Amniotic stem cell (primary cell): ENCODE results near the gene RTF1.
"Not testable (repeated sequence)": the region's sequence is repeated elsewhere in the genome, so short reads cannot be mapped to it uniquely, and the experiment has no call there.

Source experiments
- DNase-seq: peaks from one replicate; lab custom pipeline; 2025; lab: John Stamatoyannopoulos, UW

The RTF1 gene

DNA sequence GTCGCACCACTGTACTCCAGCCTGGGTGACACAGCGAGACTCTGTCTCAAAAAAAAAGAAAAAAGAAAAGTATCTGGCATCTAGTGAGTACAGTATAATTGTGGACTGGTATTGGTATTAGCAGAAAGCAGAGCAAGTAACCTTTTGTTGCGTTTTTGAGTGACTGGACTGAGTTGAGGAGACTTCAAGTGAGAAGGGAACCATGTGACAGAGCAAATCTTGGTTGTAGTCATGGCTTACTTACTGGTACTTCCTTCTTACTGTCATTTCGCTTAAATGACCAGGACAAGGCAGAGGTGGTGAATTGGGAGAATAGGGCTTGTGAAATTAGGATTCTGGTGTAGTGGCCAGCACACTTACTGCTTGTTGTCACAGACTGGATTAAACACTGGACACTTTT, 20.6 kb downstream of the RTF1 start:
- DNase-seq: no peak

DNA sequence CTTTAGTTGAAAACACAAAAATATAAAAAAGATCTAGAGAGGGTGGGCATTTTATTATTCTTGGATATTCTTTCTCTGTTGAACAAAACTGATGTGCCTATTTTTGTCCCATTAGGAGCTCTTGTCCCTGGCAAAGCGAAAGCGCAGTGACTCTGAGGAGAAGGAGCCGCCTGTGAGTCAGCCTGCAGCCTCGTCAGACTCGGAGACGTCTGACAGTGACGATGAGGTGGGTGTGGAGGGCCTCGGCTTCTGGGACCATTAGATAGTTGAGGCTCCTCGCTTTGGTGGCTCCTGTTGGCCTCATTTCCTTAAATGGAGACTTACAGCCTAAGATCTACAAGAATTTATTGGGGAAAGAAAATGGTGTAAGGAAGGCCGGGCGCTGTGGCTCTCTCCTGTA, 21.3 kb downstream of the RTF1 start:
- DNase-seq: no peak

DNA sequence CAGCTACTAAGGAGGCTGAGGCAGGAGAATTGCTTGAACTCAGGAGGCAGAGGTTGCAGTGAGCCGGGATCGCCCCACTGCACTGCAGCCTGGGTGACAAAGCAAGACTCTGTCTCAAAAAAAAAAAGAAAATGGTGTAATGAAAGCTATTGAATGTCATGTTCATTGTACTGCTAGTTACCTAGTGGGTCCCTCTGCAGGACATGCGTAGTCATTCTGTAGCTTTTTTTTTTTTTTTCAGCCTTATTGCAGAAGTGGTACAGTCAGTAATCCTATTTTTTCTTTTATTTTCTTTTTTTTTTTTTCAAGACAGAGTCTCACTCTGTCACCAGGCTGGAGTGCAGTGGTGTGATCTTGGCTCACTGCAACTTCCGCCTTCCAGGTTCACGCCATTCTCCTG, 21.9 kb downstream of the RTF1 start:
- DNase-seq: not testable (repeated sequence)

DNA sequence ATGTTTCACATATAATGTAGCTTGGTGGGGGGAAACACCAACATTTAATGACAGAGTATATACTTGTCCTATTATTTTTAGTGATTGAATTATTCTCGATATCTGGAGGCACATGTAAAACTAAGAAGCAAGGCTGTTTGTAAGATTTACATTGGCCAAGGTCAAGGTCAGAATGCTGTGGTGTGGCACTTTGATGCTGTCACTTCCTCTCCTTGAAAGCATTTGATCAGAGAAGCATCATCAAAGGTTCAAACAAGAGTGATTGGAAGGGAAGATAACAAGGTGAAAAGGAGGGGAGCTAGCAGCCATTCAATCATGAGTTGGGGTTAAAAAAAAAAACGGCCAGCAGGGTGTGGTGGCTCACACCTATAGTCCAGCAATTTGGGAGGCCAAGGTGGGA, 26.4 kb downstream of the RTF1 start:
- no peak for DNase-seq

DNA sequence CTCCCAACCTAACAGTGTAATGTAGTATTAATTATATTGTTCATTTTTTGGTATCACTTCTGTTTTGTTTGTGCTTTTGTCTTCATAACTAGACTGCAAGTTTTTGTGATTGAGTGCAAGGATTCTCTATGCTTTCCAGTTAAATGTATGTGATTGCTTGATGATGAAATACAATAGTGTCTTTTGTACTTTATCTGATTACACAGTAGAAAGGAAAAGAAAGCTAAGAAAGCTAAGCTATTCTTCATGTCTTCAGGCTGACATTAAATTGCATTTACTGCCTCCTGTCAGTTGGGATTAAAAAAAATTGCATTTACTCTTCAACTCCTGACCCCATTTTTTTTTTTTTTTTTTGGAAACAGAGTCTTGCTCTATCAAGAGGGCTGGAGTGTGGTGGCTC, 28.5 kb downstream of the RTF1 start:
- DNase-seq: no peak

DNA sequence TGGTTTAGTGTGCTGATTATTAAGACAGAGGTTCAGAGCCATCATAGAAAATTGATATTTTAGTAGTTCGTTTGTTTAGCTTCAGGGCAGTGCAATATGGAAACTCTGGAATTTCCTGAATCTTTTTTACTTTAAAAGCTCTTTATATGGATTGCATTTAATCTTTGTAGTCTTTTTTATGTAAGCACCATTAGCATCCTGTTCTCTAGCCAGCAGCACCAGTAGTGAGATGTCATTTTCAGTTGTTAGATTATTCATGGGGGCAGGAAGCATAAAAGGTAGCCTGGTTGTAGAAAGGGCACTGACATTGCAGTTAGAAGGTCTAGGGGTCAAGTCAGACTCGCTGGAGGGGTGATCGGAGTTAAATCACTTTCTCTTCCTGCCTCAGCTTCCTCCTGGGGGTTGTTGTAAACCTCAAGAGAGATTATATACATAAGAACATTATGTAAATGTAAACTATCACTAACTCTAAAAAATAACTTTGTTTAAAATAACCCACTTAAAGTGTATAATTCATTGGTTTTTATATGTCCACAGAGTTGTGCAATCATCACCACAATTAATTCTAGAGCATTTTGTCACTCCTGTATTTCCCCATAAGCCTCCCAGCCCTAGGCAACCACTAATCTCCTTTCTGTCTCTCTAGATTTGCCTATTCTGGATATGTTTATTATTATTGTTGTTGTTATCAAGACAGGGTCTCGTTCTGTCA, 45.3 kb downstream of the RTF1 start:
- no peak for DNase-seq

DNA sequence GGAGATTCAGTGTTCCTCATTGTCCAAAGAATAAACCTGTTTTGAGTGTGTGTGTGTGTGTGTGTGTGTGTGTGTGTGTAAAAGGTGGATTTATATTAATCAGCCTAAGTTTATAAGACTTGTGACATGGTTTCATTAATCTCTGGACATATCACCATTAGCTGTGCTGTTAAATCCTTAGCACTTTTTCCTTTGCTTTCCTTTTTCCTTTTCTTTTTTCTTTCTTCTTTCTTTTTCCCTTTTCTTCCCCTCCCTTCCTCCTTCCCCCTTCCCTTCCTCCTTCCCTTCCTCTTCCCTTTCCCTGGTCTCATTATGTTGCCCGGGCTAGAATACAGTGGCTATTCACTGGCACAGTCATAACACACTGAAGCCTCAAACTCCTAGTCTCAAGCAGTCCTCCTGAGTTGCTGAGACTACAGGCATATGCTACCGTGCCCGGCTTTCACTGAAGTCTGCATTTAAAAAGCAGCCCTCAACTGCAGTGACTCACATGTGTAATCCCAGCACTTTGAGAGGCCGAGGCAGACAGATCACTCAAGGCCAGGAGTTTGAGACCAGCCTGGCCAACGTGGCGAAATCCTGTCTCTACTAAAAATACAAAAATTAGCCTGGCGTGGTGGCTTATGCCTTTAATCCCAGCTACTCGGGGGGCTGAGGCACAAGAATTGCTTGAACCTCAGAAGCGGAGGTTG, 48.1 kb downstream of the RTF1 start:
- DNase-seq: no peak

DNA sequence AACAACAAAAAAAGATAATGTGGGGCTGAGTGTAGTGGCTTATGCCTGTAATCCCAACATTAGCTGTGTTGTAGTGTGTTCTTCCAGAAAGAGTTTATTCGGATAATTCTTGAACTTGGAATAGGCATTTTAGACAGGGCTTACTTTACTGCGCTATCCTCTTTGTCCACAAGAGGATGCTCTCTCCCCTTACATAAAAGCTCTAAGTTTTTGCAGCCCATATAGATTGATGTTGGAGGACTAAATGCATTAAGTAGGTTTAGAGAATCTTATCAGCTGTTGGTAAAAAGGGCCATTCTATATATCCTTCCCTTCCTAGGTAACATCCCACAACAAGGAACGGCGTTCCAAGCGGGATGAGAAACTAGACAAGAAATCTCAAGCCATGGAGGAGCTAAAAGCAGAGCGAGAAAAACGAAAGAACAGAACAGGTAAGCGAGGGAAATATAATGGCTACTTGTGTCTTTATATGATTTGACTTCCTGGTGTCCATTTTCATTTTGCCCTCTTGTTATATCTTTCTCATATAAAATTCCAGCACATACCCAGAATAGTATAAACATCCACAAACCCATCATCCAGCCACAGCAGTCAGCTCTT, 49.0 kb downstream of the RTF1 start:
- DNase-seq: no peak

DNA sequence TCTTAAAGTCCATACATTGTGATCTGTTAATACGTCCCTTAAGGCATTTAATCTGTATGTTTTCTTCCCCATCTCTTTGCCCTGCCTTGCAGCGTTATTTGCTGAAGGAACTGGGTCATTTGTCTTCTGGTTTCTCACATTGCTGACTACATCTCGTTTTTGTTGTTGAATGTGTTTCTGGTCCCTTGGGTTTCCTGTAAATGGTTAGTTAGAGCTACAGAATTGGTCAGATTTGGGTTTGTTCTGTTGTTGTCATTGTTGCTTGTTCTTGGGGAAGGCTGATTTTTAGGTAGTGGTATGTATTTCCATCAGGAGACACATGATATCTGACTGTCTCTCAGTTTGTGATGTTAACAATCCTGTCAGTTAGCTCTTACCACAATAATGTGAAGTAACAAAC, 49.8 kb downstream of the RTF1 start:
- DNase-seq: no peak

DNA sequence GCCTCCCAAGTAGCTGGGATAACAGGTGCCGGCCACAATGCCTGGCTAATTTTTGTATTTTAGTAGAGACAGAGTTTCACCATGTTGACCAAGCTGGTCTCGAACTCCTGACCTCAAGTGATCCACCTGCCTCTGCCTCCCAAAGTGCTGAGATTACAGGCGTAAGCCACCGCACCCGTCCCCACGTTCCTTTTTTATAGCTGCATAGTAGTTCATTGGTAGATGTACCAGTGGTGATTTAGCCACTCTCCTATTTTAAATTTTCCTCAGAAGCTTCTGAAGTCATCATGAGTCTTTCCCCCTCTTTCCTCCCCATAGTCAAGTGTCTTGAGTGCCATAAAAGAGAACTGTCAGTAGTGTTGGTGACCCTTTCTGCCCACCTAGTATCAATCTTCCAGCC, 52.7 kb downstream of the RTF1 start:
- DNase-seq: not testable (repeated sequence)

DNA sequence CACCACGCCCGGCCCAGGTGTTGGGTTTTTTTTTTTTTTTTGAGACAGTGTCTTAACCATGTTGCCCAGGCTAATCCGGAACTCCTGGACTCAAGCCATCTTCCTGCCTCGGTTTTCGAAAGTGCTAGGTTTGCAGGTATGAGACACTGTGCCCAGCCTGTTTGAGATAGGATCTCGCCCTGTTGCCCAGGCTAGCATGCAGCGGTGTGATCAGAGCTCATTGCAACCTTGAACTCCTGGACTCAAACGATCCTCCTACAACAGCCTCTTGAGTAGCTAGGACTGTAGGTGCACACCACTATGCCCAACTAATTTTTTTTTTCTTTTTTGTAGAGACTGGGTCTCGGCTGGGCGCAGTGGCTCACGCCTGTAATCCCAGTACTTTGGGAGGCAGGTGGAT, 56.5 kb downstream of the RTF1 start:
- no peak for DNase-seq

DNA sequence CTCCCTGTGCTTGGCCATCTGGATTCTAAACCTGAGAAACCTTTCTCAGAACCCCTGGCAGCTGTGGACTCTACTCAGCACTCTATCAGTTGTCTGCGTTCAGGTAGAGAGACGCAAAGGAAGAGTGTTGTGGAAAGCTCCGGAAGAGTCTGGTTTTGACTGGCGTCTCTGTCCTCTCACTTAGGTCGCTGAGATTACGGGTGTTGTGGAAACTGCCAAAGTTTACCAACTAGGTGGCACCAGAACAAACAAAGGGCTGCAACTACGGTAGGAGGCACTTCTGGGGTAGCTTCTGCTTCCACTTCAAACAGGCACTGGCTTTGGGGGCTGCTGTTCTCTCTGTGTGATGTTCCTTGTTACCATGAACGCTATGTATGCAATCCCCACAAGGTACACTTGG, 57.5 kb downstream of the RTF1 start:
- no peak for DNase-seq

DNA sequence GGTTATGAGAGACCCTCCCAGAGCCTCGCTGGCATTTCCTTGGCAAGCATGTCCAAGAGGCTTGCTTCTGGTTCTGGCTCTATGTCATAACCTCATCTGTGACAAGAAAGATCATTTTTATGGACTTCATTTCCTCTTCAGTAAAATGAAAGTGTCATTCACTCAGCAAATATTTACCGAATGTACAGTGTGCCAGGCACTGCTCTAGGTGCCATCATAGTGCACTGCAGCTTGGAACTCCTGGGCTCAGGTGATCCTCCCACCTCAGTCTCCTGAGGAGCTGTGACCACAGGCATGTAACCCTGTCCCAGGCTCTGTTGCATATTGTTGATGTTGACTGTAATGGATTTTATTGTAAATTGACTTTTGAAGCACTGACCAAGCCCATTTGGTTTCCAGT, 58.0 kb downstream of the RTF1 start:
- no peak for DNase-seq

DNA sequence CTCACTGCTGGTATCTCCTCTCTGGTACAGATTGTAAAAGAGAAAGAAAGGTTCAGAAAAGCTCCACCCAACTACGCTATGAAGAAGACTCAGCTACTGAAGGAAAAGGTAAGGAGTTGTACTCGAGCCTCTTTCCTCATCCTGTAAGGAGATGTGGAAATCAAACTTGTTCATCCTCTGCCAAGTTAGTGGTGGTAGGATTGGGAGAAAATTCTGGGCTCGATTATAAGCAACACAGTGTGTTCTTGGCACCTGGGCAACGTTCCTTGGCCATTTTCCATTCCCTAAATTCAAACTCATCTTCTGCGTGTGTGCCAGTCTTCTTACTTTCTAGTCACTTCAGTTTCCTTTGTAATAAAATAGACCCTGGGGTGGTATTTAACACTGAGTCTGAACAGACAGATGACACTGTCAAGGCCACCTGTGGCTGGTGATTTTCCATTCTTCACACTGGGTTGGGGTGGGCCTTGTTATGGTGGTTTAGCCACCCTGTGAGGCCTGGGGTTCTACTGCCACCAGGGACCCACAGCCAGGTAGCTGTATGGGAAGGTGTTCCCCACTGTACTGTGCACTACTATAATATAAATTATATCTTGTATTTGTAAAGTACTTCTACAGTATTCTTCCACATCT, 59.6 kb downstream of the RTF1 start:
- DNase-seq: no peak

DNA sequence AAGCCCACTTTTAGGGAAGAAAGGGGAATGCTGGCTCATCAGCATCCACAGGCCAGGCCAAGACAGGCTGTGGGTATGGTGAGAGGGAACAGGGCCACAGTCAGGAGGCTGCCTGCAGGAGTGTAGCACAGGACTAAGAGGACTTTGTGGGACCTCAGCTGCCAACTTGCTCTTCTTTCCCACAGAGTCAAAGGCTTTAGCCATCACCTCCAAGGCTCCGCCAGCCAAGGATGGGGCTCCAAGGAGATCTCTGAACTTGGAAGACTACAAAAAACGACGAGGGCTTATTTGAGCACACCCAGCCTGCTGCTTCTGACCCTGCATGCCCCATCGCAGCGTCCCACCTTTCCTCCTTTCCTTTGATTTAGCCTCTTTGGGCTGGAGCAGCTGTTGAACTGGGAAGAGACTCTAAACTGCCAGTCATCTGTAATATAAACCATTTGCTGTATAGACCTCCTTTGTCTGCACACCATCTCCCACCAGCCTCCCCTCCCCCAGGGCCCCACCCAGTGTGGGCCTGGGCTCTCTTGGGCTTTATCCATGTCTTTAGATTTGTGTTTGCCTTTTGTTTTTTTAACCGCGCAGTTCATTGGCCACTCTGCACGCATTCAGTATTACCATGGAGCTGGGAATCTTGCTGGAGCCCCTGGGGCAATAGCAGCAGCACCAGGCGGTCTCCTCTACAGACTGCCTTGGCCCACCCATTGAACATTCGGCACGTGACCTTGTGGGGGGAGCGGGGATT, 63.7 kb downstream of the RTF1 start:
- DNase-seq: no peak

DNA sequence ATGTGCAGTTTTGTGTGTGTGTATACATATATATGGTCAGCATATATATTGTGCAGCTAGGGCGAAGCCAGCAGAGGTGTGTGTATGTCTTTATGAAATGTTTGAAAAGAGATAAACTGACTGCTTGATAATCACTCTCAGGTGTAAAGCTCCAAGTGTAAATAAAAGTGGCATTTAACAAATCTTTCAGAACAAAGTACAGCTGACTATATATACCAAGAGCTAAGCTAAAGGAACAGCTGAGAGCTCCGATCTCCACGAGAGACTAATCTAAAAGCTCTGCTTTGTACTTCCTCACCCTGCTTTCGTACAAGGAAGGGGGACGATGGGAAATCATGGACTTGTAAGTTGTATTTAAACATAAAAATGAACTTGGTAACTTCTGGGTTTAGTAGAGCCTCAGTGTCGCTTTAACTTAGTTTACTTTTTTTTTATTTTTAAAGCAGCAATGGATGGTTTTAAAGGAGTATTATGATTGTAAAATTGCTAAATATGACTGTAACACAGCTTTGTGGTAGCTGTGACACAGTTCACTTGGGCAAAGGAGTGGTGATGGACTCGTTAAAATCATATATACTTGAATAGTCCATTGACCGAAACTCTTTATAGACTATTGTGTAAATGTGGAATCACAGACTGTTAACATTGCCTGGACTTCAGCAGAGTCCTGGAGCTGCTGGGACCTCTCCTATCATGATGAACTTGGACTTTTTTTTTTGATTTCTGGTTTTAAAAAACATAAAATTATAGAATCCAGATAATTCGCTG, 65.4 kb downstream of the RTF1 start:
- no peak for DNase-seq

DNA sequence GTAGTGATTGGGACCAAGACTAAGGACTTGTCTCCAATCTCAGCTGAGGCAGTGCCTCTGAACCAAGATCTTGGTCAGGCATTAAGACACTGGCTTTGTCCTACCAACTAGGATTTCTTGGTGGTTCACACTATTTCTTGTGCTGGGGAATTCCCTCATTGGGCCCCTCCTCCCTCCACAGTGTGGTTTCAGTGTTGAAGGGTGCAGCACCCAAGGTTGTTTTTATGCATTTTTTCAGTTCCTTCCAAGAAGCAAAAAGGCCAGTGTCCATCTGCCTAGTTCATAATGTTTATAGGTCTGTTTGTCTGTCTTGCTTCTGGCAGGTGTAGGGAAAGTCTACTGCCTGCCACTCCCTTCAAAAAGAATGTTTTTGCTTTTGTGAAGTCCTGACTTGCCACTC, 66.2 kb downstream of the RTF1 start:
- no peak for DNase-seq

DNA sequence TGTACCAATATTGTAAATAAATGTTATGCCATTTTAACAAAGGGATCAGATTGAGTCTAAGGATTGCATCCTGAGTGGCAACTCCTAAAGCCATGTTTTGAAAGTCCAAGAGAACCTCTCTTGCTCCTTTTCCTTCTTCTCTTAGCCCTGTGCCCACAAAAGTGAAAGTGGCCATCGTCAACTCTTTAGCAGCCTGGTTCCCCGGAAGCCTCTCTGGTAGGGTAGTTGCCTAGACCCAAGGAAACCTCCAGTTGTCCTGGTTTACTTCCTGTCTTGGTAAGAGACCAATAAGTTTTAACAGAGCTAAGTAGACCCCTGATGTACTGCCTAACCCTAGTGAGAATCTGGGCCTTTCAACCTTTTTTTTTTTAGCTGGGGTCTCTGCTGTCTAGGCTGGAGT, 66.6 kb downstream of the RTF1 start:
- DNase-seq: no peak

DNA sequence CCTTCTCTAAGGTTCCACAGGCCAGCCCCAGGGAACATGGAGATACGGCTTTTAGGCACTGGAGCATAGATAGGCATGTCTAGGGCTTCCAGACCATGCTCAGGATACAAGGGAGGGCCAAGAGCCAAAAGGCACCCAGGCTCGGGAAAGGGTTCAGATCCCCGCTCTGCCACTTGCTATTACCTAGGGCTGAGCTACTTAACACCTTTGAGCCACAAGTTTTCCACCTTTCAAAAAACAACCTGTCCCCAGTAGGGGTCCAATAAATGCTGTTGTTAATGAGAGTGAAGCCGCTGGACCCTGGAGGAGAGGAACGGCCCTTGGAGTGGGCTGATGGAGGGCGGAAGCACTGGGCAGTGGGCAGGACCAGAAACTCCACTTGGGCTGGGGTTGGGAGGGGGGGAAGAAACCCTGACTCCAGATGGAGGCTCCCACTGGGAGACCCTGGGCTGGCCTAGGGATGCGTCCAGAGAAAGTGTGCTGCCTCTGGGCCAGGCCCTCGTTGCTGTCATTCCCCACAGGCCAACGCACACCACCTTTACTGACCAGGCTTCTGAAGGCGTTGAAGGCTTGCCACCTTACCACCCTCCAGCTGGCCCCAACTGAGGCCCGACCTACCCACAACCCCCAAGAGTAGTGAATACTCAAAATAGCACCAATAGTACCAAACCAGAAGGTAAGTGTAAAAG, 68.2 kb downstream of the RTF1 start:
- no peak for DNase-seq

DNA sequence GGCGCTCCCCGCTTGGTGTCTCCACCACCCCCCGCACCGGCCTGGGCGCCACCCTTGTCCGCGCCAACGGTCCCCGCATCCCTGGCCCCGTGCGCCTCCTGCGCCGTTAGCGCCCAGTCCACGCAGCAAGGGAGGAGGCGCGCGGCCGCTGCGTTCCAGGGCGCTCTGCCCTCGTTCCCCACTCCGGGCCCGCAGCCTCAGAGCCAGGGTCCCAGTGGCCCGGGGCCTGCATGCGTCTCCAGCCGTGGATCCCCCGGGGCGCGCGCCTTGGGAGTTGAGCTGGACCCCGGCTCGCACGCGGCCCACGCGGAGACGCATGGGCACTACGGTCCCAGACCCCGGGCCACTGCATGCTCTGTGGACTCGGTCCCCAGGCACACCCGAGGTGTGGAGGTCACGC, 69.4 kb downstream of the RTF1 start:
- no peak for DNase-seq

DNA sequence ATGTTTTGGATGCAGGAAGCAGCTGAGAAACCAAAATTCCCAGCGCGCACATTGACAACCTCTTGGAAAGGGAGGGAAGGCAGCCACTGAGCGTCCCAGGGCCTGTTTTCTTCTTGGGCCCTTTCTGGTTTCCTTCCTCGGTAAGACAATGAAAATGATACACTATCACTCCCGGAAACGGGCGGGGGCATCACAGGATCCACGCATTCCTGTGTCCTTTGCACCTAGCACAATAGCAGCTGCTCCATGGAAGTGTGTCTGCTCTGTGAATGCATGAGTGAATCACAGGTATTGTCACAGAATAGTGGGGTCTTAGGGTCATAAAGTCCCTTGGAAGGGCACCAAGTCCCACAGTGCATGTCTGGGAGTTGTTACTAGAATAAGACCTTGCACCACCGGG, 70.5 kb downstream of the RTF1 start:
- DNase-seq: no peak
